Putamen (tissue), 1 donor: ENCODE results near the gene CDKN2A.

Source experiments
- DNase-seq: peaks from one replicate; pipeline ENCODE4 v3.0.0-alpha.2; 2016; ENCODE audit warnings: low spot score

Gene CDKN2A

GRCh38 chr9:21941337-21941995 lies 52.7 kb downstream of the CDKN2A start:
- no peak for DNase-seq

- no peak for DNase-seq
Measured at GRCh38 chr9:21936161-21936560, 58.0 kb downstream of the CDKN2A start.

- DNase-seq = no peak
Measured at GRCh38 chr9:21935631-21936030, 58.6 kb downstream of the CDKN2A start.

GRCh38 chr9:21933865-21934264 lies 60.3 kb downstream of the CDKN2A start:
- DNase-seq = no peak

- no peak for DNase-seq
Measured at GRCh38 chr9:21933281-21933680, 60.9 kb downstream of the CDKN2A start.

GRCh38 chr9:21931428-21931827 lies 62.8 kb downstream of the CDKN2A start:
- no peak for DNase-seq

GRCh38 chr9:21927752-21928151 lies 66.4 kb downstream of the CDKN2A start:
- no peak for DNase-seq

GRCh38 chr9:21923694-21924093 lies 70.5 kb downstream of the CDKN2A start:
- no peak for DNase-seq

GRCh38 chr9:21919377-21920362 lies 74.5 kb downstream of the CDKN2A start:
- no peak for DNase-seq
